GM23338 (cell line): ENCODE data around the gene HSF5. TPM values are rescaled to one million over a fixed set of nuclear protein-coding genes. Genes with fewer than 3 reads are reported as not detected.

Experiments used
- ATAC-seq: fragments of 200-7000 bp; cut with Tn5 transposase; 3 replicates; pipeline ENCODE4 v1.9.1; 2020
- DNase-seq: peaks from one replicate; pipeline ENCODE4 v3.0.0-alpha.2; 2015; ENCODE audit warnings: low spot score
- H2AFZ ChIP-seq: fragments of 200-600 bp; sonication (generic); 2 replicates; pipeline ENCODE4 v1.8.0; 2016; ENCODE audit warnings: antibody characterized with exemption, mild to moderate bottlenecking, moderate library complexity
- H3F3A ChIP-seq: fragments of 200-600 bp; sonication (generic); replicated peaks from 2 replicates; pipeline ENCODE4 v1.8.0; 2017; ENCODE audit warnings: antibody characterized with exemption, mixed run types, low read depth
- H3K27ac ChIP-seq: fragments of 200-600 bp; sonication (generic); 2 replicates; pipeline ENCODE4 v1.6.1; 2016; ENCODE audit warnings: low read depth
- H3K27me3 ChIP-seq: fragments of 200-600 bp; sonication (generic); 2 replicates; pipeline ENCODE4 v1.8.0; 2016; ENCODE audit warnings: mild to moderate bottlenecking, mixed run types, moderate library complexity; ENCODE audit not compliant: insufficient read depth
- H3K36me3 ChIP-seq: fragments of 200-600 bp; sonication (generic); 2 replicates; pipeline ENCODE4 v1.8.0; 2016; ENCODE audit warnings: mild to moderate bottlenecking; ENCODE audit not compliant: insufficient read depth
- H3K4me1 ChIP-seq: fragments of 200-600 bp; sonication (generic); 2 replicates; pipeline ENCODE4 v1.8.0; 2016; ENCODE audit warnings: mild to moderate bottlenecking, moderate library complexity; ENCODE audit not compliant: insufficient read depth
- H3K4me2 ChIP-seq: fragments of 200-600 bp; sonication (generic); 2 replicates; pipeline ENCODE4 v1.7.1; 2017; ENCODE audit warnings: mixed run types
- H3K4me3 ChIP-seq: fragments of 200-600 bp; sonication (generic); 2 replicates; pipeline ENCODE4 v1.6.1; 2016; ENCODE audit warnings: mixed run types
- H3K79me2 ChIP-seq: fragments of 200-600 bp; sonication (generic); replicated peaks from 2 replicates; pipeline ENCODE4 v1.8.0; 2017; ENCODE audit warnings: mild to moderate bottlenecking; ENCODE audit not compliant: insufficient read depth
- H3K9me2 ChIP-seq: fragments of 200-600 bp; sonication (generic); 2 replicates; pipeline ENCODE4 v1.8.0; 2017; ENCODE audit not compliant: insufficient read depth
- H4K20me1 ChIP-seq: fragments of 200-600 bp; sonication (generic); replicated peaks from 2 replicates; pipeline ENCODE4 v1.8.0; 2017; ENCODE audit warnings: mild to moderate bottlenecking; ENCODE audit not compliant: insufficient read depth
- H3K27ac Mint-ChIP-seq: 2 replicates; pipeline ENCODE4 v1.8.0; 2020; ENCODE audit warnings: inconsistent platforms, mild to moderate bottlenecking, moderate library complexity, mixed read lengths
- H3K27me3 Mint-ChIP-seq: 3 replicates; pipeline ENCODE4 v1.8.0; 2022; ENCODE audit warnings: low read depth, mild to moderate bottlenecking, moderate library complexity, mixed read lengths, inconsistent platforms; ENCODE audit not compliant: insufficient read depth, poor library complexity
- H3K36me3 Mint-ChIP-seq: 3 replicates; pipeline ENCODE4 v1.8.0; 2021; ENCODE audit warnings: low read depth, mild to moderate bottlenecking, inconsistent platforms, moderate library complexity, mixed read lengths
- H3K4me1 Mint-ChIP-seq: 3 replicates; pipeline ENCODE4 v1.8.0; 2020; ENCODE audit warnings: mild to moderate bottlenecking, inconsistent platforms, mixed read lengths
- H3K4me3 Mint-ChIP-seq: 3 replicates; pipeline ENCODE4 v1.8.0; 2021; ENCODE audit warnings: moderate library complexity, mild to moderate bottlenecking, inconsistent platforms, mixed read lengths
- H3K9me3 Mint-ChIP-seq: 3 replicates; pipeline ENCODE4 v1.8.0; 2020; ENCODE audit warnings: moderate library complexity, mild to moderate bottlenecking, inconsistent platforms, mixed read lengths
- EZH2 ChIP-seq: fragments of 200-600 bp; sonication (generic); IDR thresholded peaks from one replicate; pipeline ENCODE4 v1.8.0; 2017; ENCODE audit warnings: antibody characterized with exemption, mild to moderate bottlenecking, low read depth; ENCODE audit not compliant: unreplicated experiment
- EZH2phosphoT487 ChIP-seq: fragments of 200-600 bp; sonication (generic); IDR thresholded peaks from one replicate; pipeline ENCODE4 v1.8.1; 2018; ENCODE audit warnings: antibody characterized with exemption; ENCODE audit not compliant: unreplicated experiment
- JUNB ChIP-seq: IDR thresholded peaks from one replicate; pipeline ENCODE4 v1.6.1; 2016; ENCODE audit warnings: antibody characterized with exemption; ENCODE audit not compliant: unreplicated experiment
- POLR2AphosphoS5 ChIP-seq: IDR thresholded peaks from 2 replicates; pipeline ENCODE4 v1.6.1; 2016; ENCODE audit warnings: antibody characterized with exemption, low read depth
- STAT1 ChIP-seq: IDR thresholded peaks from one replicate; pipeline ENCODE4 v1.6.1; 2016; ENCODE audit warnings: antibody characterized with exemption; ENCODE audit not compliant: unreplicated experiment
- polyA plus RNA-seq: library from polyadenylated mRNA; unstranded; fragments of >200 nt; fragmentation: Nextera tagmentation; extraction: Ambion mirVana; gene quantifications from 2 replicates; pipeline ENCODE4 v1.2.1, GENCODE V29; 2016
- total RNA-seq: library from RNA; depleted of rRNA; stranded (reverse); fragments of >200 nt; shearing (Covaris generic); gene quantifications from 2 replicates; pipeline ENCODE4 v1.2.3, GENCODE V29; 2014
- TF ChIP-seq, protein P1 (sequence below): fragments of 250-450 bp; sonication (Bioruptor Pico); IDR thresholded peaks from 2 replicates; pipeline ENCODE4 v1.5.0; 2020; ENCODE audit warnings: mild to moderate bottlenecking, moderate library complexity
- TF ChIP-seq, protein P2 (sequence below), 2 experiments: fragments of 200-600 bp in 1 of 2; sonication (generic) in 1 of 2; conservative IDR thresholded peaks; 2 replicates each; pipeline versions ENCODE4 v1.5.1 to v1.6.1; 2016 to 2017; ENCODE audit warnings: antibody characterized with exemption in 2 of 2, low read depth in 2 of 2, mild to moderate bottlenecking in 2 of 2, moderate library complexity in 1 of 2

HSF5 gene
- total and polyA plus RNA-seq, 2 experiments from 2014 or later: 0.24 TPM; not detected in 1

DNA sequence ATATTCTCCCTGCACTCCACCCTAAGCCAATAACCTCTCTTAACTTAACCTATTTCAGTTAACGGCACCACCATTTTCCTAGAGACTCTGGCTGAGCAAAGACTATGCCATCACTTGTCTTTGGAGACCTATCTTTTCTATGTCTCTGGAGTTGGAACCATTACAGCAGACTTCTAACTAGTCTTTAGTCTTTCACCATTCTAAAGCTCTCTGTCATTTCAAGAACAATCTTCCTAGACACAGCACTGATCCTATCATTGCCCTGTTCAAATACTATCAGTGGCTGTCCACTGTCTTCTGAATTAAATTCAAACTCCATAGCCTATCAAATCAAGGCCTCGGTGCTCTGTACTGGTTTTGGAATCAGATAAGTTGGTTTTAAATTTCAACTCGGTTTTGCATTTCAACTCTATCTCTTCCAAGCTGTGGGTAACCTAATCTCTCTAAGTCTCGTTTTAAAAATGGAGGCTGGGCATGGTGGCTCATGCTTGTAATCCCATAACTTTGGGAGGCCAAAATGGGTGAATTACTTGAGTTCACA, 102.8 kb downstream of the HSF5 start (continued):
- TF ChIP-seq, protein P1, sequence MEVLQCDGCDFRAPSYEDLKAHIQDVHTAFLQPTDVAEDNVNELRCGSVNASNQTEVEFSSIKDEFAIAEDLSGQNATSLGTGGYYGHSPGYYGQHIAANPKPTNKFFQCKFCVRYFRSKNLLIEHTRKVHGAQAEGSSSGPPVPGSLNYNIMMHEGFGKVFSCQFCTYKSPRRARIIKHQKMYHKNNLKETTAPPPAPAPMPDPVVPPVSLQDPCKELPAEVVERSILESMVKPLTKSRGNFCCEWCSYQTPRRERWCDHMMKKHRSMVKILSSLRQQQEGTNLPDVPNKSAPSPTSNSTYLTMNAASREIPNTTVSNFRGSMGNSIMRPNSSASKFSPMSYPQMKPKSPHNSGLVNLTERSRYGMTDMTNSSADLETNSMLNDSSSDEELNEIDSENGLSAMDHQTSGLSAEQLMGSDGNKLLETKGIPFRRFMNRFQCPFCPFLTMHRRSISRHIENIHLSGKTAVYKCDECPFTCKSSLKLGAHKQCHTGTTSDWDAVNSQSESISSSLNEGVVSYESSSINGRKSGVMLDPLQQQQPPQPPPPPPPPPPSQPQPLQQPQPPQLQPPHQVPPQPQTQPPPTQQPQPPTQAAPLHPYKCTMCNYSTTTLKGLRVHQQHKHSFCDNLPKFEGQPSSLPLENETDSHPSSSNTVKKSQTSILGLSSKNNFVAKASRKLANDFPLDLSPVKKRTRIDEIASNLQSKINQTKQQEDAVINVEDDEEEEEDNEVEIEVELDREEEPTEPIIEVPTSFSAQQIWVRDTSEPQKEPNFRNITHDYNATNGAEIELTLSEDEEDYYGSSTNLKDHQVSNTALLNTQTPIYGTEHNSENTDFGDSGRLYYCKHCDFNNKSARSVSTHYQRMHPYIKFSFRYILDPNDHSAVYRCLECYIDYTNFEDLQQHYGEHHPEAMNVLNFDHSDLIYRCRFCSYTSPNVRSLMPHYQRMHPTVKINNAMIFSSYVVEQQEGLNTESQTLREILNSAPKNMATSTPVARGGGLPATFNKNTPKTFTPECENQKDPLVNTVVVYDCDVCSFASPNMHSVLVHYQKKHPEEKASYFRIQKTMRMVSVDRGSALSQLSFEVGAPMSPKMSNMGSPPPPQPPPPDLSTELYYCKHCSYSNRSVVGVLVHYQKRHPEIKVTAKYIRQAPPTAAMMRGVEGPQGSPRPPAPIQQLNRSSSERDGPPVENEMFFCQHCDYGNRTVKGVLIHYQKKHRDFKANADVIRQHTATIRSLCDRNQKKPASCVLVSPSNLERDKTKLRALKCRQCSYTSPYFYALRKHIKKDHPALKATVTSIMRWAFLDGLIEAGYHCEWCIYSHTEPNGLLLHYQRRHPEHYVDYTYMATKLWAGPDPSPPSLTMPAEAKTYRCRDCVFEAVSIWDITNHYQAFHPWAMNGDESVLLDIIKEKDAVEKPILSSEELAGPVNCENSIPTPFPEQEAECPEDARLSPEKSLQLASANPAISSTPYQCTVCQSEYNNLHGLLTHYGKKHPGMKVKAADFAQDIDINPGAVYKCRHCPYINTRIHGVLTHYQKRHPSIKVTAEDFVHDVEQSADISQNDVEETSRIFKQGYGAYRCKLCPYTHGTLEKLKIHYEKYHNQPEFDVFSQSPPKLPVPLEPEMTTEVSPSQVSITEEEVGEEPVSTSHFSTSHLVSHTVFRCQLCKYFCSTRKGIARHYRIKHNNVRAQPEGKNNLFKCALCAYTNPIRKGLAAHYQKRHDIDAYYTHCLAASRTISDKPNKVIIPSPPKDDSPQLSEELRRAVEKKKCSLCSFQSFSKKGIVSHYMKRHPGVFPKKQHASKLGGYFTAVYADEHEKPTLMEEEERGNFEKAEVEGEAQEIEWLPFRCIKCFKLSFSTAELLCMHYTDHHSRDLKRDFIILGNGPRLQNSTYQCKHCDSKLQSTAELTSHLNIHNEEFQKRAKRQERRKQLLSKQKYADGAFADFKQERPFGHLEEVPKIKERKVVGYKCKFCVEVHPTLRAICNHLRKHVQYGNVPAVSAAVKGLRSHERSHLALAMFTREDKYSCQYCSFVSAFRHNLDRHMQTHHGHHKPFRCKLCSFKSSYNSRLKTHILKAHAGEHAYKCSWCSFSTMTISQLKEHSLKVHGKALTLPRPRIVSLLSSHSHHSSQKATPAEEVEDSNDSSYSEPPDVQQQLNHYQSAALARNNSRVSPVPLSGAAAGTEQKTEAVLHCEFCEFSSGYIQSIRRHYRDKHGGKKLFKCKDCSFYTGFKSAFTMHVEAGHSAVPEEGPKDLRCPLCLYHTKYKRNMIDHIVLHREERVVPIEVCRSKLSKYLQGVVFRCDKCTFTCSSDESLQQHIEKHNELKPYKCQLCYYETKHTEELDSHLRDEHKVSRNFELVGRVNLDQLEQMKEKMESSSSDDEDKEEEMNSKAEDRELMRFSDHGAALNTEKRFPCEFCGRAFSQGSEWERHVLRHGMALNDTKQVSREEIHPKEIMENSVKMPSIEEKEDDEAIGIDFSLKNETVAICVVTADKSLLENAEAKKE: no peak
- TF ChIP-seq JUNB: no peak
- TF ChIP-seq, protein P2, sequence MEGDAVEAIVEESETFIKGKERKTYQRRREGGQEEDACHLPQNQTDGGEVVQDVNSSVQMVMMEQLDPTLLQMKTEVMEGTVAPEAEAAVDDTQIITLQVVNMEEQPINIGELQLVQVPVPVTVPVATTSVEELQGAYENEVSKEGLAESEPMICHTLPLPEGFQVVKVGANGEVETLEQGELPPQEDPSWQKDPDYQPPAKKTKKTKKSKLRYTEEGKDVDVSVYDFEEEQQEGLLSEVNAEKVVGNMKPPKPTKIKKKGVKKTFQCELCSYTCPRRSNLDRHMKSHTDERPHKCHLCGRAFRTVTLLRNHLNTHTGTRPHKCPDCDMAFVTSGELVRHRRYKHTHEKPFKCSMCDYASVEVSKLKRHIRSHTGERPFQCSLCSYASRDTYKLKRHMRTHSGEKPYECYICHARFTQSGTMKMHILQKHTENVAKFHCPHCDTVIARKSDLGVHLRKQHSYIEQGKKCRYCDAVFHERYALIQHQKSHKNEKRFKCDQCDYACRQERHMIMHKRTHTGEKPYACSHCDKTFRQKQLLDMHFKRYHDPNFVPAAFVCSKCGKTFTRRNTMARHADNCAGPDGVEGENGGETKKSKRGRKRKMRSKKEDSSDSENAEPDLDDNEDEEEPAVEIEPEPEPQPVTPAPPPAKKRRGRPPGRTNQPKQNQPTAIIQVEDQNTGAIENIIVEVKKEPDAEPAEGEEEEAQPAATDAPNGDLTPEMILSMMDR (conservative IDR thresholded peaks at IDR 0.05; ENCODE audit: low read depth in 2 of 2): no peak

GRCh38 chr17:58384897-58385296, 103.3 kb downstream of the HSF5 start:
- no peaks in the 10 kb centered on the region for H4K20me1 ChIP-seq
- Mint-ChIP-seq H3K4me3 (no peak overlapping the region), H3K27ac (no peak overlapping the region), H3K36me3 (no peaks in the 10 kb centered on the region), H3K4me1 (peaks cover 24% of the 10 kb centered on the region), H3K27me3 (peaks cover 2% of the 10 kb centered on the region), H3K9me3 (no peaks in the 10 kb centered on the region)
- H3F3A ChIP-seq: no peaks in the 10 kb centered on the region
- H3K4me1 ChIP-seq: peaks cover 17% of the 10 kb centered on the region
- H3K27ac ChIP-seq: no peak overlapping the region
- no peaks in the 10 kb centered on the region for H3K36me3 ChIP-seq
- H3K4me3 ChIP-seq: no peak overlapping the region
- ATAC-seq (no peak), DNase-seq (no peak)
- no peaks in the 10 kb centered on the region; the same call in 1 of the 2 replicates for H3K9me2 ChIP-seq
- H3K4me2 ChIP-seq: no peak overlapping the region
- no peaks in the 10 kb centered on the region for H3K27me3 ChIP-seq
- H3K79me2 ChIP-seq: no peaks in the 10 kb centered on the region
- TF ChIP-seq JUNB (no peak), EZH2 (no peak), POLR2AphosphoS5 (no peak), STAT1 (no peak), EZH2phosphoT487 (no peak)
- TF ChIP-seq, protein P2 (conservative IDR thresholded peaks at IDR 0.05; ENCODE audit: low read depth in 2 of 2): no peak
- no peak overlapping the region for H2AFZ ChIP-seq
